ENCODE results near the gene PDP2. TPM values are rescaled to one million over a fixed set of nuclear protein-coding genes. Genes with fewer than 3 reads are reported as not detected.

The PDP2 gene
- total RNA-seq, 2 experiments from 2014 or later: 13.8 to 29.2 TPM

DNA sequence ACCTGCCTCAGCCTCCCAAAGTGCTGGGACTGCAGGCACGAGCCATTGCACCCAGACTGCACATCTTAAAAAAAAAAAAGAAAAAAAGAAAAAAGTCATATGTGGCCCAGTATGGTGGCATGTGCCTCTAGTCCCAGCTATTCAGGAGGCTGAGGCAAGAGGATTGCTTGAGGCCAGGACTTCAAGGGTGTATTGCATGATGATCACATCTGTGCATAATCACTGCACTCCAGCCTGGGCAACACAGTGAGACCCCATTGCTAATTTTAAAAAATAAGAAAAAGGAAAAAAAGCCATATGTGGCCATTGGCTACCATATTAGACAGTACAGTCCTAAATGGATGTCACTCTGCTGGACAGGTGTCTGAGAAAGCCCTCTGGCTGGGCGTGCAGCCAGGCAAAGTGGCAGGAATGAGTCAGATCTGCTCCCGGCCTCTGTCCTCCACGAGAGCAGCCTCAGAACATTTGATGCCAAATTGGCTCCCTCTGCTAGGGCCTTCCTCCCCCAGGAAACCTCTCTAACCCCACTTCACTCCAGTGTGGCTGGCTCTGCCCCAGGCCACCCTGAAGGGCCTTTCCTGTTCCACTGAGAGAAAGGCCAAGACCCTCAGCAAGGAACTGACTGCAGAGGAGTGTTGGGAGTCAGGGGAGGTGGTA lies 21.4 kb upstream of the PDP2 start:
- TF ChIP-seq, protein P1, sequence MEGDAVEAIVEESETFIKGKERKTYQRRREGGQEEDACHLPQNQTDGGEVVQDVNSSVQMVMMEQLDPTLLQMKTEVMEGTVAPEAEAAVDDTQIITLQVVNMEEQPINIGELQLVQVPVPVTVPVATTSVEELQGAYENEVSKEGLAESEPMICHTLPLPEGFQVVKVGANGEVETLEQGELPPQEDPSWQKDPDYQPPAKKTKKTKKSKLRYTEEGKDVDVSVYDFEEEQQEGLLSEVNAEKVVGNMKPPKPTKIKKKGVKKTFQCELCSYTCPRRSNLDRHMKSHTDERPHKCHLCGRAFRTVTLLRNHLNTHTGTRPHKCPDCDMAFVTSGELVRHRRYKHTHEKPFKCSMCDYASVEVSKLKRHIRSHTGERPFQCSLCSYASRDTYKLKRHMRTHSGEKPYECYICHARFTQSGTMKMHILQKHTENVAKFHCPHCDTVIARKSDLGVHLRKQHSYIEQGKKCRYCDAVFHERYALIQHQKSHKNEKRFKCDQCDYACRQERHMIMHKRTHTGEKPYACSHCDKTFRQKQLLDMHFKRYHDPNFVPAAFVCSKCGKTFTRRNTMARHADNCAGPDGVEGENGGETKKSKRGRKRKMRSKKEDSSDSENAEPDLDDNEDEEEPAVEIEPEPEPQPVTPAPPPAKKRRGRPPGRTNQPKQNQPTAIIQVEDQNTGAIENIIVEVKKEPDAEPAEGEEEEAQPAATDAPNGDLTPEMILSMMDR (conservative IDR thresholded peaks at IDR 0.05; ENCODE audit: low read length): no peak
- no peak for TF ChIP-seq EZH2phosphoT487 (IDR thresholded peaks at IDR 0.05; ENCODE audit: borderline replicate concordance, low read depth, low read length)
- POLR2A ChIA-PET: no interaction called here
- CTCF ChIA-PET (ENCODE audit: unreplicated experiment): no interaction called here

DNA sequence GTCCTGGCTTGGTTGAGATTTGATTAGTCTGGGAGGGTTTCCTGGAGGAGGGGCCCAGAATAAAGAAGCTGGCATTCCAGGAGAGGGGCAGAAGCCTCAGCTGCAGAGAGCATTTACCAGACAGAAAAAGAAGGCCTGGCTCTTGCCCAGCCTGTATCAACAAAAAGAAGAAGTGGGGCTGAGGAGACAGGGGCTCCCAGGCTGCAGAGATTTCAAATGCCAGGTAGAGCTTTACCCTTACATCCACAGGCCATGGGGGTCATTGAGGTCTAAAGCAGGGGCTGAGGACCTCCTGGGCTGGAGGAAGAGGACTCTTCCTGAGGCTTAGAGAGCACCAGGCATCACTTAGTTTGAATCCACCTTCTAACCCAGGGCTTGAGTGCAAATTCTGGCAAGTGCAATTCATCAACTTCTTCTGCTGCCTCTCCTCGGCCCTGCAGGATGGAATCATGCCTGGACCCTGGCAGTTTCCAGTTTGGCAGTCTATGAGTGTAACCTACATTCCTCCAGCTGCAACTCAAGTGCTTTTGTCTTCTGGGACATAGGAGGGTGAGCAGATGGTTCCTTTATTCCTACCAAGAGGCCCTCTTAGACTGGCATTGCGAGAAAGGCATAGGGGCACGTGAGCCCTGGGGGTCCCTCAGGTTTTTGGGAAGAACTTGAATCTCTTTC lies 20.8 kb upstream of the PDP2 start:
- Histone ChIP-seq H3K36me3 (ENCODE audit: insufficient read depth, low read length) (no peaks in the 10 kb centered on the region), H3K79me2 (ENCODE audit: insufficient read depth, low read depth, low read length) (no peaks in the 10 kb centered on the region), H3K9me2 (ENCODE audit: insufficient read depth, low read length) (no peaks in the 10 kb centered on the region), H2AFZ (ENCODE audit: low read length) (no peak overlapping the region), H3K4me1 (ENCODE audit: insufficient read depth, low read length, poor library complexity, severe bottlenecking) (no peaks in the 10 kb centered on the region), H3K4me3 (ENCODE audit: low read depth, low read length, poor library complexity, severe bottlenecking) (no peak overlapping the region), H3K4me2 (ENCODE audit: low read length) (no peak overlapping the region), H4K20me1 (ENCODE audit: insufficient read depth, low read length) (no peaks in the 10 kb centered on the region), H3K27ac (ENCODE audit: low read depth, low read length, poor library complexity, severe bottlenecking) (no peak overlapping the region), H3K9me3 (ENCODE audit: low read length) (no peaks in the 10 kb centered on the region)
- ChIA-PET POLR2A (interaction anchor here (1.1 kb wide), 1 partner anchor 10 kb away, joined by 3 read pairs; no protein-coding TSS in a partner anchor), CTCF (ENCODE audit: unreplicated experiment) (interaction anchor here (0.6 kb wide), 1 partner anchor 251 kb away, joined by 3 read pairs; no protein-coding TSS in a partner anchor)
- BruUV-seq (replicated peaks): no TSS peak
- intact Hi-C loops (cut with micrococcal nuclease; ENCODE audit: unreplicated experiment): no loop called here
- DNase-seq (ENCODE audit: low spot score): no peak
- TF ChIP-seq, protein P1 (conservative IDR thresholded peaks at IDR 0.05; ENCODE audit: low read length): no peak
- no peak for TF ChIP-seq EZH2phosphoT487 (IDR thresholded peaks at IDR 0.05; ENCODE audit: borderline replicate concordance, low read depth, low read length)

More for the DNA sequence above, 21.4 kb upstream of the PDP2 start:
- no TSS peak for BruUV-seq (replicated peaks)
- no peaks in the 10 kb centered on the region for H3K36me3 ChIP-seq (ENCODE audit: insufficient read depth, low read length)
- H3K9me3 ChIP-seq (ENCODE audit: low read length): no peaks in the 10 kb centered on the region
- no peak overlapping the region for H3K4me2 ChIP-seq (ENCODE audit: low read length)
- no peaks in the 10 kb centered on the region for H3K9me2 ChIP-seq (ENCODE audit: insufficient read depth, low read length)
- H3K27ac ChIP-seq (ENCODE audit: low read depth, low read length, poor library complexity, severe bottlenecking): no peak overlapping the region
- no peaks in the 10 kb centered on the region for H3K79me2 ChIP-seq (ENCODE audit: insufficient read depth, low read depth, low read length)
- H4K20me1 ChIP-seq (ENCODE audit: insufficient read depth, low read length): no peaks in the 10 kb centered on the region
- no peak overlapping the region for H2AFZ ChIP-seq (ENCODE audit: low read length)
- intact Hi-C loops (cut with micrococcal nuclease; ENCODE audit: unreplicated experiment): no loop called here
- no peak for DNase-seq (ENCODE audit: low spot score)
- H3K4me1 ChIP-seq (ENCODE audit: insufficient read depth, low read length, poor library complexity, severe bottlenecking): no peaks in the 10 kb centered on the region
- no peak overlapping the region for H3K4me3 ChIP-seq (ENCODE audit: low read depth, low read length, poor library complexity, severe bottlenecking)

DNA sequence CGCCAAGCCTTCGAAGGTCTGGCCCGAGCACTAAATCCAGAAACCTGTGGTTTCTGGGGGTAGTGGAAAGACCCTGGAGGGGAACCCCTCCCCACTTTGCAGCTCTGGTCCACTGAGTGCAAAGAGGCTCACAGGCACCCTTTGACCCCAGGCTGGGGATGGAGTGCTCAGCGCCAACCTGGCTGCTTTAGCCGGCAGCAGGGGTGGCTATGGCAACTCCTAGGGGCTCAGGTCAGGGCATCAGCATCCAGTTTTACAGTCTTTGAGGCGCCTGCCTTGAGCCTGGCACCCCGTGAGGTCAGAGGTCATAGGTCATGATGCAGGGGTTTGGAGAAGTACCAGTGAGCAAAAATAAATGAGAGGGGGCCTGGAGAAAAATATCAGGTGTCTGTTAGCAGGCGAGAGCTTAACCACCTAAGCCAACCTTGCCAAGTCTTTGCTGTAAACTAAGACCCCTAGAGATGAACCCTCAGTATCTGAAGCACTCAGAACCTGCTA lies 18.2 kb upstream of the PDP2 start:
- Histone ChIP-seq H3K36me3 (ENCODE audit: insufficient read depth, low read length) (no peaks in the 10 kb centered on the region), H3K4me3 (ENCODE audit: low read depth, low read length, poor library complexity, severe bottlenecking) (no peak overlapping the region), H3K9me2 (ENCODE audit: insufficient read depth, low read length) (no peaks in the 10 kb centered on the region), H3K4me2 (ENCODE audit: low read length) (no peak overlapping the region), H3K4me1 (ENCODE audit: insufficient read depth, low read length, poor library complexity, severe bottlenecking) (no peaks in the 10 kb centered on the region), H3K27ac (ENCODE audit: low read depth, low read length, poor library complexity, severe bottlenecking) (no peak overlapping the region), H2AFZ (ENCODE audit: low read length) (no peak overlapping the region), H3K9me3 (ENCODE audit: low read length) (no peaks in the 10 kb centered on the region), H3K79me2 (ENCODE audit: insufficient read depth, low read depth, low read length) (no peaks in the 10 kb centered on the region), H4K20me1 (ENCODE audit: insufficient read depth, low read length) (no peaks in the 10 kb centered on the region)
- intact Hi-C loops (cut with micrococcal nuclease; ENCODE audit: unreplicated experiment): no loop called here
- no peak for DNase-seq (ENCODE audit: low spot score)
- ChIA-PET POLR2A (interaction anchor here (1.2 kb wide), 1 partner anchor 57 kb away, joined by 3 read pairs; no protein-coding TSS in a partner anchor), CTCF (ENCODE audit: unreplicated experiment) (no interaction called here)
- BruUV-seq (replicated peaks): no TSS peak
- no peak for TF ChIP-seq EZH2phosphoT487 (IDR thresholded peaks at IDR 0.05; ENCODE audit: borderline replicate concordance, low read depth, low read length)
- TF ChIP-seq, protein P1 (conservative IDR thresholded peaks at IDR 0.05; ENCODE audit: low read length): no peak

All from OCI-LY7 (cell line).